Psoas muscle (tissue), 8 donors: ENCODE results near the gene NIPA2. TPM values are rescaled to one million over a fixed set of nuclear protein-coding genes. Genes with fewer than 3 reads are reported as not detected.

Source experiments
- ATAC-seq, 4 donors: fragments of 200-7000 bp; cut with Tn5 transposase; one replicate each; pipeline ENCODE4 v1.9.1; 2020; ENCODE audit warnings: moderate library complexity in 3 of 4, mild to moderate bottlenecking in 2 of 4
- DNase-seq, 2 donors: peaks; one replicate each; pipeline ENCODE4 v3.0.0-alpha.2; 2020
- H3K27ac ChIP-seq: fragments of 200-600 bp; one replicate; pipeline ENCODE4 v1.8.0; 2022
- H3K27me3 ChIP-seq, 3 donors: fragments of 200-600 bp in 1 of 3; one replicate each; pipeline versions ENCODE4 v1.6.1 to v1.8.0; 2013 to 2022; ENCODE audit warnings: low read length in 2 of 3, mild to moderate bottlenecking in 2 of 3, moderate library complexity in 1 of 3; ENCODE audit not compliant: insufficient read depth in 3 of 3
- H3K36me3 ChIP-seq, 2 donors: fragments of 200-600 bp in 1 of 2; one replicate each; pipeline versions ENCODE4 v1.6.1 to v1.8.0; 2013 to 2022; ENCODE audit warnings: low read depth in 1 of 2, mild to moderate bottlenecking in 1 of 2, moderate library complexity in 1 of 2; ENCODE audit not compliant: insufficient read depth in 1 of 2
- H3K4me1 ChIP-seq: fragments of 200-600 bp; one replicate; pipeline ENCODE4 v1.8.0; 2022
- H3K4me3 ChIP-seq: fragments of 200-600 bp; one replicate; pipeline ENCODE4 v1.8.0; 2022; ENCODE audit warnings: mild to moderate bottlenecking
- H3K9me3 ChIP-seq: fragments of 200-600 bp; one replicate; pipeline ENCODE4 v1.8.0; 2022
- WGBS, 3 donors: extraction: QIAGEN DNeasy Blood & Tissue Kit; methylation state at CpG; one replicate each; pipeline versions ENCODE4 v1.1.6 to v1.1.7; 2013; 5-methylcytosine and 5-hydroxymethylcytosine counted together
- intact Hi-C, 2 donors: fragments of 100-400 bp; cut with DNase I; formaldehyde crosslinking; loops; one replicate each; pipeline versions ENCODE4 v1.11.0 to v1.14.2; 2022
- polyA plus RNA-seq, 3 donors: library from polyadenylated mRNA; stranded (reverse); fragments of 200-250 nt; gene quantifications; one replicate each; pipeline ENCODE4 v1.2.3, GENCODE V29; 2013
- total RNA-seq, 4 donors: library from RNA; stranded (reverse); fragmentation: NEBNext Ultra II Directional in 2 of 4; extraction: Animal tissue kit (Norgen Biotek cat#: 25700) in 2 of 4; gene quantifications; one replicate each; pipeline versions ENCODE4 v1.2.1 to v1.2.4, GENCODE V29; 2021 to 2023
- TF ChIP-seq, protein P1 (sequence below): fragments of 200-600 bp; IDR thresholded peaks from one replicate; pipeline ENCODE4 v1.8.0; 2022; ENCODE audit warnings: antibody characterized with exemption
- donor health status: healthy with polysubstance abuse.
- donor health status: DM: no; HTN: no; CAD: no; lungs with moderate emphysema.
- donor health status: Bipolar disorder and iron deficiency.
- donor health status: healthy.
- donor health status: DM: yes; HTN: yes; CAD: no.
- donor health status: DM: no; HTN: no; CAD: no.
- donor health status: DM: no; HTN: no; CAD: no.
- donor health status: DM: yes; HTN: yes; CAD: no.

The NIPA2 gene
- total and polyA plus RNA-seq, 7 donors: 11.3 to 61.8 (median 28.2) TPM

DNA sequence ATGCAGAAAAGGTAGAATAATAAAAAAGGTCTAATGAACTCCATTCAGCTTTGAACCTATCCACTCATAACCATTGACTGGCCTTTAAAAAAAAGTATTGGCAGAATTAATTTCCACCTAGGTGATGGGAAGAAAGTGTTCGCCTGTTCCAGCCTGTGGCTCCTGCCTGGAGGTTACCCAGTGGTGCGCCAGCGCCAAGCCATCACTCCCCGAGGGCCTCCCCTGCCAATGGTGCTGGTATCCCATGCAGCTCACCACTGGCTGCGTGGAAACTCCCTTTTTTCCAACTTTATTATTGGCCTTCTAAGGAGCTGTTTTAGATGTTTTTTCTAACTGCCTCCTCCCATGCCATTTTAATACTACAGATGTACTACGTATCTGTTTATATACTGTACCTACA is 29.4 kb downstream of the NIPA2 start:
- ATAC-seq (no peak), DNase-seq (no peak)
- Histone ChIP-seq H3K9me3 (no peaks in the 10 kb centered on the region), H3K36me3 (peaks cover 11 to 95% of the 10 kb centered on the region in 2 donors), H3K4me1 (peaks cover 4% of the 10 kb centered on the region), H3K27me3 (no peaks in the 10 kb centered on the region), H3K4me3 (no peak overlapping the region), H3K27ac (no peak overlapping the region)
- intact Hi-C loops: no loop called here
- TF ChIP-seq, protein P1, sequence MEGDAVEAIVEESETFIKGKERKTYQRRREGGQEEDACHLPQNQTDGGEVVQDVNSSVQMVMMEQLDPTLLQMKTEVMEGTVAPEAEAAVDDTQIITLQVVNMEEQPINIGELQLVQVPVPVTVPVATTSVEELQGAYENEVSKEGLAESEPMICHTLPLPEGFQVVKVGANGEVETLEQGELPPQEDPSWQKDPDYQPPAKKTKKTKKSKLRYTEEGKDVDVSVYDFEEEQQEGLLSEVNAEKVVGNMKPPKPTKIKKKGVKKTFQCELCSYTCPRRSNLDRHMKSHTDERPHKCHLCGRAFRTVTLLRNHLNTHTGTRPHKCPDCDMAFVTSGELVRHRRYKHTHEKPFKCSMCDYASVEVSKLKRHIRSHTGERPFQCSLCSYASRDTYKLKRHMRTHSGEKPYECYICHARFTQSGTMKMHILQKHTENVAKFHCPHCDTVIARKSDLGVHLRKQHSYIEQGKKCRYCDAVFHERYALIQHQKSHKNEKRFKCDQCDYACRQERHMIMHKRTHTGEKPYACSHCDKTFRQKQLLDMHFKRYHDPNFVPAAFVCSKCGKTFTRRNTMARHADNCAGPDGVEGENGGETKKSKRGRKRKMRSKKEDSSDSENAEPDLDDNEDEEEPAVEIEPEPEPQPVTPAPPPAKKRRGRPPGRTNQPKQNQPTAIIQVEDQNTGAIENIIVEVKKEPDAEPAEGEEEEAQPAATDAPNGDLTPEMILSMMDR: no peak
- WGBS, 3 donors: 88 to 90% (median 89%) methylated on average over 6 of the region's 6 CpGs

DNA sequence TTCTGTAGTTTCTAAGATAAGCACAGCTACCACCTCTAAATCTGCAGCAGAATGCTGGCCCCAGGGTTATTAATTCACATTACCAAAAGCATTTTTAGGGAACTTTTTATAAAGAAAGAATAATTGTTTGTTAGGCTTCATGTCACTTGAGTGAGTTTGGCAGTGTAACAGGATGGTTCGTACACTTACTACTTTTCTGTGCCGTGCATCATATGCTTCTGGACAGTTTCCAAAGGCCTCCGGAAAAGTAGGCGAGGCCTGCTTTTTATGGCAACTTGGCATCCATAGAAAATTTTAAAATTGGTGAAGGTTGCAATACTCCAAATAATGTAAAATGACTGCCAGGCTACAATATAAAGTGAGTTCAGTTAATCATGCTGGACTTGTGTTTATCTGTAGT is 30.0 kb downstream of the NIPA2 start:
- Histone ChIP-seq H3K4me1 (peaks cover 2% of the 10 kb centered on the region), H3K27ac (no peak overlapping the region), H3K27me3 (no peaks in the 10 kb centered on the region), H3K36me3 (peaks cover 11 to 96% of the 10 kb centered on the region in 2 donors), H3K4me3 (no peak overlapping the region), H3K9me3 (no peaks in the 10 kb centered on the region)
- intact Hi-C loops: no loop called here
- TF ChIP-seq, protein P1: no peak
- 55 to 64% (median 61%) methylated on average over 4 of the region's 4 CpGs for WGBS, 3 donors
- DNase-seq: no peak
- no peak for ATAC-seq

DNA sequence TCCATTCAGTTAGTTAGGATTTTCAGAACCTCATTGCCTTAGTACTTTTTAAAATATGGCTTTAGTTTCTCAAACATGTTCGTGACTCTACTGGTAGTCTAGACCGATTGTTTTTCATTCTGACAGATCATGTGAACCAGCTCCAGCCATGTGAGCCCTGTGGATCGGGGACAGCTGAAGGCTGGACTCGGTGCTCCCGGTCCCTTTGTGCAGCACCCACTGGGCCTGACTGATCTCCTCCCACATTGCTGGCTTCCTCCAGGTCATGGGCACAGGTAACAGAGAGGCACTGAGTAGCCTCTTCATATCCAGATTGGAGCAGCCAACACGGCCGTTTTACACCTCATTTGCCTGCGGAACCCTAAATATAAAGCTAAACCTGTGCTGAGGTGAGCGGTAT is 30.5 kb downstream of the NIPA2 start:
- Histone ChIP-seq H3K9me3 (no peaks in the 10 kb centered on the region), H3K4me3 (no peak overlapping the region), H3K27ac (no peak overlapping the region), H3K36me3 (peaks cover 11 to 92% of the 10 kb centered on the region in 2 donors), H3K4me1 (no peaks in the 10 kb centered on the region), H3K27me3 (no peaks in the 10 kb centered on the region)
- intact Hi-C loops: no loop called here
- 89 to 93% (median 92%) methylated on average over 9 of the region's 9 CpGs for WGBS, 3 donors
- TF ChIP-seq, protein P1: no peak
- ATAC-seq: no peak
- no peak for DNase-seq

DNA sequence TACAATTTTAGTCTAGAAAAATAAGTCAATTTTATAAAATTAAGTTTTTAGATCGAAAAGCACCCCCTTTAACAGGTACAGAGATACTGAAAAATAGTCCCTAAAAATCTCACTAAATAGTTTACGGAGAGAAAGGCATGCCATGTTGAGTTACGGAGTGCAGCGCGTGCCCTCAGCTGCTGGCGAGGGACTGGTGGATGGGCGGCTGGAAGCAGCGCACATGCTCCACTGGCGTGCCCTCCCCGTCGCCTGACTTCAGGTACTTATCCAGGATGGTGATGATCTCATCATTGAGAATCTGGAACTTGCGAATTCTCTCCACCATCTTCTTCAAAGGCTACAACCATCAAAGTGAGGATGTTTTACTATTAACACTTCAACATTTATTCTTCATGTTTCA is 31.4 kb downstream of the NIPA2 start:
- Histone ChIP-seq H3K4me3 (no peak overlapping the region), H3K27ac (no peak overlapping the region), H3K27me3 (no peaks in the 10 kb centered on the region), H3K36me3 (peaks cover 11 to 92% of the 10 kb centered on the region in 2 donors), H3K9me3 (no peaks in the 10 kb centered on the region), H3K4me1 (no peaks in the 10 kb centered on the region)
- intact Hi-C loops: no loop called here
- TF ChIP-seq, protein P1: no peak
- ATAC-seq (no peak), DNase-seq (no peak)
- WGBS, 3 donors: 96 to 98% (median 98%) methylated on average over 12 of the region's 12 CpGs

DNA sequence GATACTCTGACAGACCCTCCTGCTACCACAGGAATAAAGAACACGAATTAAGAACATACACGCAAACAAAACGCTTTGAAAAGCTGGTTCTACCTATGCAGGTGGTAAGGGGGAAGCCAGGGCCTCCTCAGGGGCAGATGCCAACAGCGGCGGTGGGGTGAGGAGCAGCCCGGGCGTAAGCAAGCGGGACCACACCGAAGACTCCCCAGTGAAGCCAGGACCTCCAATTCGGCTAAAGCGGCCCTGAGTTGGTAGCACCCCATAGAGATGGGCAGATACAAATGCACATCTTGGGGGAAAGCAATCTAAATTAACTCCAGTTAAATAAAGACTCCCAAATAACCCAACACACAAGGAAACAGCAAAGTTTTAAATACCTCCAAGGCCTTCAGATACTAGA is 32.4 kb downstream of the NIPA2 start:
- WGBS, 3 donors: 96 to 97% (median 97%) methylated on average over 11 of the region's 11 CpGs

More for the DNA sequence above, 32.4 kb downstream of the NIPA2 start:
- Histone ChIP-seq H3K27me3 (no peaks in the 10 kb centered on the region), H3K4me1 (no peaks in the 10 kb centered on the region), H3K36me3 (peaks cover 11 to 93% of the 10 kb centered on the region in 2 donors), H3K9me3 (no peaks in the 10 kb centered on the region), H3K27ac (no peak overlapping the region), H3K4me3 (no peak overlapping the region)
- intact Hi-C loops: no loop called here
- TF ChIP-seq, protein P1: no peak
- DNase-seq (no peak), ATAC-seq (no peak)
